ENCODE results near the gene DLGAP1.
A peak's percentile ranks its signal among the peaks of the same experiment; 100 is the strongest.

The DLGAP1 gene

GRCh38 chr18:3819961-3820360, 635.1 kb downstream of the DLGAP1 start:
- no peak for DNase-seq (ENCODE audit: low read depth in 2 of 2)
- TF ChIP-seq CTCF (IDR thresholded peaks at IDR 0.05; ENCODE audit: low read depth, low read length): no peak
- no peak overlapping the region for H3K4me3 ChIP-seq (replicated peaks in 1 of 2; ENCODE audit: low read depth in 2 of 2, low read length in 2 of 2)

GRCh38 chr18:3816610-3817363, 638.3 kb downstream of the DLGAP1 start:
- TF ChIP-seq CTCF (IDR thresholded peaks at IDR 0.05; ENCODE audit: low read depth, low read length): no peak
- peak; percentile 96 to 97 for DNase-seq (ENCODE audit: low read depth in 2 of 2)
- no peak overlapping the region for H3K4me3 ChIP-seq (replicated peaks in 1 of 2; ENCODE audit: low read depth in 2 of 2, low read length in 2 of 2)

GRCh38 chr18:3815991-3816390, 639.1 kb downstream of the DLGAP1 start:
- no peak for TF ChIP-seq CTCF (IDR thresholded peaks at IDR 0.05; ENCODE audit: low read depth, low read length)
- no peak overlapping the region for H3K4me3 ChIP-seq (replicated peaks in 1 of 2; ENCODE audit: low read depth in 2 of 2, low read length in 2 of 2)
- no peak for DNase-seq (ENCODE audit: low read depth in 2 of 2)

- no peak for TF ChIP-seq CTCF (IDR thresholded peaks at IDR 0.05; ENCODE audit: low read depth, low read length)
- H3K4me3 ChIP-seq (replicated peaks in 1 of 2; ENCODE audit: low read depth in 2 of 2, low read length in 2 of 2): no peak overlapping the region
- peak; percentile 41 to 72 for DNase-seq (ENCODE audit: low read depth in 2 of 2)
Observed at GRCh38 chr18:3814816-3815215, 640.3 kb downstream of the DLGAP1 start.

- TF ChIP-seq CTCF (IDR thresholded peaks at IDR 0.05; ENCODE audit: low read depth, low read length): no peak
- DNase-seq (ENCODE audit: low read depth in 2 of 2): peak; percentile 17 to 62
- H3K4me3 ChIP-seq (replicated peaks in 1 of 2; ENCODE audit: low read depth in 2 of 2, low read length in 2 of 2): no peak overlapping the region
Observed at GRCh38 chr18:3810296-3810695, 644.8 kb downstream of the DLGAP1 start.

- no peak for TF ChIP-seq CTCF (IDR thresholded peaks at IDR 0.05; ENCODE audit: low read depth, low read length)
- peak in 1 of 2 donors; percentile 35 for DNase-seq (ENCODE audit: low read depth in 2 of 2)
- no peak overlapping the region for H3K4me3 ChIP-seq (replicated peaks in 1 of 2; ENCODE audit: low read depth in 2 of 2, low read length in 2 of 2)
Observed at GRCh38 chr18:3808985-3809780, 645.9 kb downstream of the DLGAP1 start.
